Left ventricle myocardium superior (tissue), 1 donor: ENCODE data around the gene SLC5A5. TPM values are rescaled to one million over a fixed set of nuclear protein-coding genes. Genes with fewer than 3 reads are reported as not detected.

Experiments
- ATAC-seq: fragments of 200-7000 bp; cut with Tn5 transposase; one replicate; pipeline ENCODE4 v1.9.1; 2020; ENCODE audit warnings: mild to moderate bottlenecking, moderate library complexity
- DNase-seq: peaks from one replicate; pipeline ENCODE4 v3.0.0-alpha.2; 2020
- intact Hi-C: fragments of 100-400 bp; cut with micrococcal nuclease; formaldehyde crosslinking; loops from one replicate; pipeline ENCODE4 v1.11.0; 2022
- total RNA-seq: library from RNA; stranded (reverse); fragmentation: NEBNext Ultra II Directional; extraction: Animal tissue kit (Norgen Biotek cat#: 25700); gene quantifications from one replicate; pipeline ENCODE4 v1.2.1, GENCODE V29; 2021
- donor health status: DM: no; HTN: yes; CAD: no; lungs with severe emphysema.

SLC5A5 gene
- total RNA-seq, 1 donor from 2014 or later: not detected

- intact Hi-C loops: no loop called here
Observed at GRCh38 chr19:17943274-17944221, 71.8 kb downstream of the SLC5A5 start.

GRCh38 chr19:17944301-17944700 lies 72.6 kb downstream of the SLC5A5 start:
- ATAC-seq (no peak), DNase-seq (no peak)
- intact Hi-C loops: no loop called here

More at GRCh38 chr19:17943274-17944221, 71.8 kb downstream of the SLC5A5 start:
- ATAC-seq (no peak), DNase-seq (no peak)

Other genes starting within 250 kb of the SLC5A5 start
- gene UNC13A, start 183.6 kb upstream of the SLC5A5 start, total RNA-seq: not detected
- 25.5 TPM for gene MAP1S, start 152.5 kb upstream of the SLC5A5 start, total RNA-seq
- gene FCHO1, start 120.5 kb upstream of the SLC5A5 start, total RNA-seq: 0.97 TPM
- gene B3GNT3, start 76.8 kb upstream of the SLC5A5 start, total RNA-seq: not detected
- gene INSL3, start 50.4 kb upstream of the SLC5A5 start, total RNA-seq: not detected
- gene JAK3, start 24.0 kb upstream of the SLC5A5 start, total RNA-seq: 1.5 TPM
- 720 TPM for gene RPL18A, start 12.0 kb upstream of the SLC5A5 start, total RNA-seq
- 83.9 TPM for gene CCDC124, start 61.1 kb downstream of the SLC5A5 start, total RNA-seq
- not detected for gene KCNN1, start 95.2 kb downstream of the SLC5A5 start, total RNA-seq
- 17.9 TPM for gene ARRDC2, start 136.2 kb downstream of the SLC5A5 start, total RNA-seq
- gene IL12RB1, start 215.0 kb downstream of the SLC5A5 start, total RNA-seq: 0.94 TPM
- 5.6 TPM for gene MAST3, start 225.8 kb downstream of the SLC5A5 start, total RNA-seq